NCI-H460 (cell line): ENCODE measurements around the gene HOXB6. TPM values are rescaled to one million over a fixed set of nuclear protein-coding genes. Genes with fewer than 3 reads are reported as not detected.

Experiments
- DNase-seq: peaks from one replicate; pipeline ENCODE4 v3.0.0-alpha.2; 2016; ENCODE audit warnings: low read depth; ENCODE audit errors: extremely low read depth
- total RNA-seq: library from RNA; depleted of rRNA; stranded (reverse); fragments of >200 nt; shearing (Covaris generic); gene quantifications from 2 replicates; pipeline ENCODE4 v1.2.3, GENCODE V29; 2014

The HOXB6 gene
- total RNA-seq, 1 experiment from 2014 or later, result 13.7 TPM

- DNase-seq, result no peak
Observed at GRCh38 chr17:48558057-48558830, 46.5 kb downstream of the HOXB6 start.

- no peak for DNase-seq
Observed at GRCh38 chr17:48556576-48557401, 48.0 kb downstream of the HOXB6 start.

GRCh38 chr17:48556229-48556575 lies 48.6 kb downstream of the HOXB6 start:
- no peak for DNase-seq

GRCh38 chr17:48555258-48556228 lies 49.2 kb downstream of the HOXB6 start:
- no peak for DNase-seq

- no peak for DNase-seq
Observed at GRCh38 chr17:48554412-48555257, 50.2 kb downstream of the HOXB6 start.

GRCh38 chr17:48553826-48554225 lies 51.0 kb downstream of the HOXB6 start:
- no peak for DNase-seq

GRCh38 chr17:48553190-48553547 lies 51.6 kb downstream of the HOXB6 start:
- DNase-seq, result no peak

- DNase-seq, result no peak
Observed at GRCh38 chr17:48552466-48553189, 52.2 kb downstream of the HOXB6 start.

- DNase-seq, result no peak
Observed at GRCh38 chr17:48551596-48552465, 53.0 kb downstream of the HOXB6 start.

- DNase-seq, result no peak
Observed at GRCh38 chr17:48551214-48551555, 53.6 kb downstream of the HOXB6 start.

- no peak for DNase-seq
Observed at GRCh38 chr17:48550502-48551213, 54.1 kb downstream of the HOXB6 start.

GRCh38 chr17:48549914-48550501 lies 54.8 kb downstream of the HOXB6 start:
- no peak for DNase-seq

- no peak for DNase-seq
Observed at GRCh38 chr17:48549281-48549630, 55.5 kb downstream of the HOXB6 start.

- no peak for DNase-seq
Observed at GRCh38 chr17:48548523-48549280, 56.1 kb downstream of the HOXB6 start.

- DNase-seq, result no peak
Observed at GRCh38 chr17:48547808-48548522, 56.8 kb downstream of the HOXB6 start.
